ENCODE results near the gene DDX1.

GRCh38 chr2:15640261-15640711 lies 48.6 kb downstream of the DDX1 start:
- TF ChIP-seq CTCF (IDR thresholded peaks at IDR 0.05): no peak
- no peak for TF ChIP-seq POLR2A (IDR thresholded peaks at IDR 0.05)
